ENCODE results near the gene RWDD1.
A peak's percentile ranks its signal among the peaks of the same experiment; 100 is the strongest.

RWDD1 gene

GRCh38 chr6:116615937-116616736, 44.8 kb downstream of the RWDD1 start, which contains the start of gene RSPH4A:
RSPH4A (plus strand) TSS chr6:116616479; CDS start chr6:116616624, 145 bp downstream.
- peak; percentile 98 for DNase-seq

GRCh38 chr6:116616737-116617053, 45.4 kb downstream of the RWDD1 start:
- peak; percentile 63 for DNase-seq

GRCh38 chr6:116624036-116624805, 52.9 kb downstream of the RWDD1 start:
- DNase-seq = no peak

GRCh38 chr6:116625872-116626271, 54.6 kb downstream of the RWDD1 start:
- DNase-seq = no peak

DNA sequence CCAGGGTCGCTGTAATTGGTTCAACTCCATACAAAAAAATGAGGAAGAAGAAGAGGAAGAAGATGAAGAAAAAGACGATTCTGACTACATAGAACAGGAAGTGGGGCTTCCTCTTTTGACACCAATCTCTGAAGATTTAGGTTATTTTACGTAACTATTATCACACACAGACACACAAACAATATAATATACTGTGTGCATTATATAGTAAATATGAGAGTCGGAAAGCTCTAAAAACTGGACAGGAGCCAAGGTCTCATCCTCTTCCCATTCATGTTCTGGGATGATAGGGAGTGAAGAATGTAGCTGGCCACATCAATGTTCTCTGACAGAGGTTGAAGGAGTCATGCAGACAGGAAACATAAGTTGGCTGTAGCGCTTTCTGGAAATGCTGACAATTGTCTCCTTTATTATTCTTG, 58.3 kb downstream of the RWDD1 start:
- no peak for DNase-seq

- no peak for DNase-seq
Observed at GRCh38 chr6:116631379-116631990, 60.2 kb downstream of the RWDD1 start.

DNA sequence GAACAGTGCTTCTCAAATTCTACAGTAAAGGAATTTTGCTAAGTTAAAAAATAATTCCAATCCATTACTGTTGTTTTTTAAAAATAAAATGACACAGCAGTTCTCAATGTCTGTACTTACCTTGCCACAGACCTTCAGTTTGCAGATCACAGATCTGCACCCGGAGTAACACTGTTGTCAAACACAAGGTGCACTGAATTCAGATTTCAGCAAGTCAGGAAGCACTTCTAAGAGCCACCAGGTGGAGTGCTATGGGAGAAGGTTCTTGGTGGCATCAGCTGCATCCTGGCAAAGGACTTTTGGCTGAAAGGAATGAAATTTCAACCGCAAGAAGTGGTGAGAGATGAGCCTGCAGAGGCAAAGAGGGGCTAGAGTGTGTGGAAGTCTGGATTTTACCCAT, 62.4 kb downstream of the RWDD1 start:
- no peak for DNase-seq
